Glutamatergic neuron (in vitro differentiated cells): ENCODE data around the gene RAB3D. TPM values are rescaled to one million over a fixed set of nuclear protein-coding genes. Genes with fewer than 3 reads are reported as not detected.
A peak's percentile ranks its signal among the peaks of the same experiment; 100 is the strongest.
"Not testable (repeated sequence)": the region's sequence is repeated elsewhere in the genome, so short reads cannot be mapped to it uniquely, and the experiment has no call there.

Source experiments
- DNase-seq: peaks from one replicate; pipeline ENCODE4 v3.0.0; 2022
- H3K27ac Mint-ChIP-seq: one replicate; pipeline ENCODE4 v1.8.0; 2020; ENCODE audit warnings: mild to moderate bottlenecking, mixed read lengths, inconsistent platforms; ENCODE audit not compliant: unreplicated experiment
- H3K27me3 Mint-ChIP-seq: one replicate; pipeline ENCODE4 v1.8.0; 2020; ENCODE audit warnings: mild to moderate bottlenecking, moderate library complexity, mixed read lengths, inconsistent platforms; ENCODE audit not compliant: unreplicated experiment
- H3K36me3 Mint-ChIP-seq: one replicate; pipeline ENCODE4 v1.8.0; 2020; ENCODE audit warnings: mild to moderate bottlenecking, mixed read lengths, inconsistent platforms; ENCODE audit not compliant: unreplicated experiment
- H3K4me1 Mint-ChIP-seq: one replicate; pipeline ENCODE4 v1.8.0; 2020; ENCODE audit warnings: mild to moderate bottlenecking, low read depth, mixed read lengths, inconsistent platforms; ENCODE audit not compliant: unreplicated experiment
- H3K4me3 Mint-ChIP-seq: one replicate; pipeline ENCODE4 v1.8.0; 2020; ENCODE audit warnings: mild to moderate bottlenecking, mixed read lengths, inconsistent platforms; ENCODE audit not compliant: unreplicated experiment
- H3K9me3 Mint-ChIP-seq: one replicate; pipeline ENCODE4 v1.8.0; 2020; ENCODE audit warnings: mild to moderate bottlenecking, moderate library complexity, mixed read lengths, inconsistent platforms; ENCODE audit not compliant: unreplicated experiment
- total RNA-seq: library from RNA; stranded (reverse); fragmentation: NEBNext Ultra II Directional; extraction: Animal tissue kit (Norgen Biotek cat#: 25700); gene quantifications from one replicate; pipeline ENCODE4 v1.2.1, GENCODE V29; 2021; ENCODE audit not compliant: unreplicated experiment
- TF ChIP-seq, protein P1 (sequence below): fragments of 200-600 bp; sonication (generic); IDR thresholded peaks from one replicate; pipeline ENCODE4 v1.5.0; 2021; ENCODE audit not compliant: partially characterized antibody, unreplicated experiment

RAB3D gene
- total RNA-seq, 1 donor from 2014 or later, result 130 TPM

DNA sequence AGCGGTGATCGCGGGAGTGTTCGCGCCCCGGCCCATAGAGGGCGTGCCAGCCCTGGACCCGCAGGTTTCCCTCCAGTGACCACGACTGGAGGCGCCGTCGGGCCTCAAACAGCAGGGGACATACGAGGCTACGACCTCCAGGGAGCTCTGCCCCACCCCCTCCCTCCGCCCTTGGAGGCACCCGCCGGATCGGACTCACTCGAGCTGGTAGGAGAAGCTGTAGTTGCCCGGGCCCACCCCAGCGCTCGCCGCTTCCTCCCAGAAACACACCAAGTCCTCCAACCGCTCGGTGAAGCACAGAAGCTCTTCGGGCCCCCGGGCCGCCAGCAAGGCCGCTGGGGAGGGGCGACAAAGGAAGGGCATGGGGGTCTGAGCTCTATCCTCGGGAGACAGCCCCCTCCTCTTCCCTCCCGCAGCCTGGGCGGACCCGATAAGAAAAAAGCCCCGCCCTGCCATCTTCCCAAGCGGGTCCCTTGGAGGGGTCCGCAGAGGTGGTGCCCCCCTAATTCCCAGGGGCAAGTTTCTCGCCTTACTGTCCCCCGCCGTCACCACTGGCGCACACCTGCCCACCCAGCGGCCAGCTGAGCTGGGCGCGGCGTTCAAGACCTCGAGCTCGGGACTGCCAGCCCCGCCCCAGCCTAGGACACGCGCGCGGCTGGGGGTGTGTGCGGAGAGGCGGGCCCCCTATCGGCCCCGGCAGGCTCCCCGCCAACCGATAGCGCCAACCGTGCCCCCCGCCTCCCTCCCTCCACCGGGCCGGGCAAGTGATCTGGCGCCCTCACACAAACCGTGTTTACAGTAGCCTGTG lies 43.6 kb upstream of the RAB3D start:
- peak overlapping the region; percentile 76 for H3K4me3 Mint-ChIP-seq

DNA sequence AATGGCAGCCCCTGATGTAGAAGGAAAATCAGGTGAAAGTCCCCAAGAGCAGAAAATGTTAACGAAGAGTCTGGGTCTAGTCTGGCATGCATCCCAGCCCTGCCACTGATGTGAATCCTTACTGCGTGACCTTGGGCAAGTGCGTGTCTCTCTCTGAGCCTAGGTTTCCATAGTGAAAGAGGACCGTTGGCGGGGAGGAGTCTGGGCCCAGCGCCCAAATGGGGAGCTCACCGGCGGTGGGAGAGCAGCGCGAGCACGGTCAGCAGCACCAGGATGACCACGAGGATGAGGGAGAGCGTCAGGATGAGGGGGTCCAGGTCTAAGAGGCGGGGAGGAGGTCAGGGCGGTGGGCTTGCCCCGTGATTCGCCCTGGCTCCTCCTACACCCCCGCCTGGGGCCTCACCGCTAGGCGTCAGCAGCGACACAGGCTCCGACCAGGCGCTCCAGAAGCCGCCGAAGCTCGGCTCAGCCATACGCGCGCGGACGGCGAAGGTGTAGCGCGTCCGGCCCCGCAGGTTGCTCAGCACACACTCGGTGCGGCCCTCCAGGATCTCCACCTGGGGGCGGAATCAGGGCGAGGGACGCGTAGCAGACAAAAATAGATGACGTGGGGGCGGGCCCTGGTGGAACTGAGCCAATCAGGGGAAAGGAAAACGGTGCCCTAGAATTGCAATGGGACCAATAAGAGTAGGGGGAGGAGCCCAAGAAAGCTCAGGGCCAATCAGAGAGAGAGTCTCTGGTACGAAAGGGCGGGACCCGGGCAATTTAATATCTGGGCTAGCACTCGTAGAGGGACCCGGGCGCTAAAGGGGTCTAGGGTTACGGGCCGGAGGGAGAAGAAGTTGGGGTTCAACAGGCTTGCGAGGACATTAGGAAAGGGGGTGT lies 41.4 kb upstream of the RAB3D start:
- DNase-seq, result peak; percentile 93
- H3K27me3 Mint-ChIP-seq, result peaks cover 15% of the 10 kb centered on the region
- H3K9me3 Mint-ChIP-seq, result peaks cover 9% of the 10 kb centered on the region
- H3K36me3 Mint-ChIP-seq, result no peaks in the 10 kb centered on the region
- peak overlapping the region; percentile 91 for H3K27ac Mint-ChIP-seq
- TF ChIP-seq, protein P1, sequence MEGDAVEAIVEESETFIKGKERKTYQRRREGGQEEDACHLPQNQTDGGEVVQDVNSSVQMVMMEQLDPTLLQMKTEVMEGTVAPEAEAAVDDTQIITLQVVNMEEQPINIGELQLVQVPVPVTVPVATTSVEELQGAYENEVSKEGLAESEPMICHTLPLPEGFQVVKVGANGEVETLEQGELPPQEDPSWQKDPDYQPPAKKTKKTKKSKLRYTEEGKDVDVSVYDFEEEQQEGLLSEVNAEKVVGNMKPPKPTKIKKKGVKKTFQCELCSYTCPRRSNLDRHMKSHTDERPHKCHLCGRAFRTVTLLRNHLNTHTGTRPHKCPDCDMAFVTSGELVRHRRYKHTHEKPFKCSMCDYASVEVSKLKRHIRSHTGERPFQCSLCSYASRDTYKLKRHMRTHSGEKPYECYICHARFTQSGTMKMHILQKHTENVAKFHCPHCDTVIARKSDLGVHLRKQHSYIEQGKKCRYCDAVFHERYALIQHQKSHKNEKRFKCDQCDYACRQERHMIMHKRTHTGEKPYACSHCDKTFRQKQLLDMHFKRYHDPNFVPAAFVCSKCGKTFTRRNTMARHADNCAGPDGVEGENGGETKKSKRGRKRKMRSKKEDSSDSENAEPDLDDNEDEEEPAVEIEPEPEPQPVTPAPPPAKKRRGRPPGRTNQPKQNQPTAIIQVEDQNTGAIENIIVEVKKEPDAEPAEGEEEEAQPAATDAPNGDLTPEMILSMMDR, result peak; percentile 60
- H3K4me1 Mint-ChIP-seq, result peaks cover 8% of the 10 kb centered on the region
- H3K4me3 Mint-ChIP-seq, result peak overlapping the region; percentile 92

More for the DNA sequence above, 43.6 kb upstream of the RAB3D start:
- H3K4me1 Mint-ChIP-seq, result peaks cover 6% of the 10 kb centered on the region
- H3K27me3 Mint-ChIP-seq, result peaks cover 9% of the 10 kb centered on the region
- no peaks in the 10 kb centered on the region for H3K36me3 Mint-ChIP-seq
- peak overlapping the region; percentile 22 for H3K27ac Mint-ChIP-seq
- TF ChIP-seq, protein P1, result peak; percentile 84
- DNase-seq, result peak; percentile 74
- peaks cover 8% of the 10 kb centered on the region for H3K9me3 Mint-ChIP-seq

DNA sequence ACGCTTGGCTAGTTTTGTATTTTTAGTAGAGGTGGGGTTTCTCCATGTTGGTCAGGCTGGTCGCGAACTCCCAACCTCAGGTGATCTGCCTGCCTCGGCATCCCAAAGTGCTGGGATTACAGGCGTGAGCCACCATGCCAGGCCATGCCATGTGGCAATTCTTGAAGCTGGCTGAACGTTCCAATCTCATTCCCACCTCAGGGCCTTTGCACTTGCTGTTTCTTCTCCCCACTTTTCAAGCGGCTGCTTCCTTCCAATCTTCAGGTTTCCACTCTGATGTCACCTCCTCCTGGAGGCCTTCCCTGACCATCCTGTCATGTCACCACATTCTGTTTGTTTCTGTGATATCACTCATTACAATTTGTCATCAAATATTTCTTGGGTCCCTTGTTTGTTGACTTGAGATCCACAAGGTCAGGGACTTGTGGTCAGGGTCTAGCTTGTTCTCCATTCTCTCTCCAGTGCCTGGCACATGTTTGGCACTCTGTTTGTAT lies 40.4 kb upstream of the RAB3D start:
- peaks cover 8% of the 10 kb centered on the region for H3K4me1 Mint-ChIP-seq
- H3K36me3 Mint-ChIP-seq, result no peaks in the 10 kb centered on the region
- H3K27me3 Mint-ChIP-seq, result peaks cover 15% of the 10 kb centered on the region
- TF ChIP-seq, protein P1, result no peak
- no peak for DNase-seq
- peaks cover 11% of the 10 kb centered on the region for H3K9me3 Mint-ChIP-seq
- H3K27ac Mint-ChIP-seq, result no peak overlapping the region
- peak overlapping the region; percentile 92 for H3K4me3 Mint-ChIP-seq

DNA sequence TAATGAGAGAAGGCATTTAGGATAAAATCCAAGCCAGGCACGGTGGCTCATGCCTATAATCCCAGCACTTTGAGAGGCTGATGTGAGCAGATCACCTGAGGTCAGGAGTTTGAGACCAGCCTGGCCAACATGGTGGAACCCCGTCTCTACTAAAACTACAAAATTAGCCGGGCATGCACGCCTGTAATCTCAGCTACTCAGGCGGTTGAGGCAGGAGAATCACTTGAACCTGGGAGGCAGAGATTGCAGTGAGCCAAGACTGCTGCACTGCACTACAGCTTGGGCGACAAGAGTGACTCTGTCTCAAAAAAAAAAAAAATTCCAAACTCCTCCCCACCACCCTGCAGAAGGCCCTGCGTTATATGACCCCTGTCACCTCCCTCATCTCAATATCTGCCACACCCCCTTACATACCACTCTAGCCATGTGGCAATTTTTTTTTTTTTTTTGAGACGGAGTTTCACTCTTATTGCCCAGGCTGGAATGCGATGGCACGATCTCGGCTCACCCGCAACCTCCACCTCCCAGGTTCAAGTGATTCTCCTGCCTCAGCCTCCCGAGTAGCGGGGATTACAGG lies 39.9 kb upstream of the RAB3D start:
- H3K4me3 Mint-ChIP-seq, H3K4me1 Mint-ChIP-seq, H3K9me3 Mint-ChIP-seq, H3K27ac Mint-ChIP-seq, H3K36me3 Mint-ChIP-seq, DNase-seq: not testable (repeated sequence)
- peaks cover 14% of the 10 kb centered on the region for H3K27me3 Mint-ChIP-seq
